Panc1 (cell line): ENCODE results near the gene MACROD2. TPM values are rescaled to one million over a fixed set of nuclear protein-coding genes. Genes with fewer than 3 reads are reported as not detected.

ENCODE experiments used
- ATAC-seq: fragments of 200-7000 bp; cut with Tn5 transposase; 2 replicates; pipeline ENCODE4 v1.9.1; 2020; ENCODE audit warnings: mild to moderate bottlenecking, moderate library complexity
- BruUV-seq: library from RNA; stranded (reverse); fragments of 400-500 nt; replicated peaks from 2 replicates; lab custom pipeline; 2021; lab: Mats Ljungman, UMichigan
- CTCF ChIA-PET: fragments of 300-600 bp; sonication (Branson Sonifier 250); formaldehyde crosslinking; loops from one replicate; lab custom pipeline; 2022; ENCODE audit warnings: antibody characterized with exemption; lab: Charles Lee
- POLR2A ChIA-PET: fragments of 300-600 bp; sonication (Branson Sonifier 250); formaldehyde crosslinking; loops from one replicate; lab custom pipeline; 2022; ENCODE audit warnings: antibody characterized with exemption; lab: Charles Lee
- DNase-seq: peaks from one replicate; pipeline ENCODE4 v3.0.0-alpha.2; 2010; ENCODE audit warnings: low read depth, low spot score
- H3K27ac ChIP-seq: 2 replicates; pipeline ENCODE4 v1.5.1; 2011; ENCODE audit warnings: mild to moderate bottlenecking, low read length, inconsistent platforms
- H3K27me3 ChIP-seq: fragments of 200-500 bp; sonication (Bioruptor generic); 2 replicates; pipeline ENCODE4 v1.6.0; 2014; ENCODE audit warnings: low read length, inconsistent platforms; ENCODE audit not compliant: control insufficient read depth, insufficient read depth
- H3K36me3 ChIP-seq: fragments of 200-500 bp; sonication (Bioruptor generic); 2 replicates; pipeline ENCODE4 v1.5.1; 2014; ENCODE audit warnings: inconsistent platforms, mild to moderate bottlenecking, low read length, moderate library complexity; ENCODE audit not compliant: control insufficient read depth, insufficient read depth
- H3K4me1 ChIP-seq: 2 replicates; pipeline ENCODE4 v1.5.1; 2011; ENCODE audit warnings: inconsistent platforms, mild to moderate bottlenecking, low read length, moderate library complexity; ENCODE audit not compliant: control insufficient read depth, insufficient read depth
- H3K4me3 ChIP-seq, 2 experiments: 2 replicates each; pipeline ENCODE4 v1.5.1; 2011 to 2012; ENCODE audit warnings: low read depth in 2 of 2, low read length in 2 of 2, mild to moderate bottlenecking in 2 of 2, inconsistent platforms in 1 of 2, moderate library complexity in 1 of 2
- H3K9me3 ChIP-seq: fragments of 200-500 bp; sonication (Bioruptor generic); 2 replicates; pipeline ENCODE4 v1.5.1; 2014; ENCODE audit warnings: low read depth, mild to moderate bottlenecking, inconsistent platforms, low read length, moderate library complexity; ENCODE audit not compliant: control insufficient read depth, insufficient read depth
- CTCF ChIP-seq: fragments of 450-650 bp; IDR thresholded peaks from 2 replicates; pipeline ENCODE4 v1.5.1; 2017; ENCODE audit warnings: mild to moderate bottlenecking
- POLR2AphosphoS5 ChIP-seq: IDR thresholded peaks from 2 replicates; pipeline ENCODE4 v1.6.1; 2012; ENCODE audit warnings: mild to moderate bottlenecking, low read depth, low read length, moderate library complexity
- REST ChIP-seq, 2 experiments: IDR thresholded peaks; 2 replicates each; pipeline ENCODE4 v1.6.1; 2011 to 2012; ENCODE audit warnings: low read depth in 2 of 2, control low read depth in 1 of 2, low read length in 1 of 2, mild to moderate bottlenecking in 1 of 2, moderate library complexity in 1 of 2; ENCODE audit not compliant: insufficient read depth in 1 of 2
- SIN3A ChIP-seq: IDR thresholded peaks from 2 replicates; pipeline ENCODE4 v1.6.1; 2012; ENCODE audit warnings: low read depth, mild to moderate bottlenecking, low read length, moderate library complexity, borderline replicate concordance; ENCODE audit not compliant: insufficient read depth
- TCF7L2 ChIP-seq: IDR thresholded peaks from 2 replicates; pipeline ENCODE4 v1.6.1; 2011; ENCODE audit warnings: mild to moderate bottlenecking, low read depth, low read length, inconsistent platforms
- in situ Hi-C: cut with HindIII; loops from 2 replicates; pipeline ENCODE4 v1.10.0; 2016; ENCODE audit warnings: low sequenced_read_pairs, low pct_unique_long_range_greater_than_20kb
- intact Hi-C: fragments of 100-400 bp; cut with micrococcal nuclease; formaldehyde crosslinking; loops from one replicate; pipeline ENCODE4 v1.10.0; 2022; ENCODE audit not compliant: unreplicated experiment
- total RNA-seq: library from RNA; stranded (reverse); gene quantifications from one replicate; pipeline ENCODE4 v1.2.1, GENCODE V29; 2021; ENCODE audit not compliant: unreplicated experiment

Gene MACROD2
- total RNA-seq, 1 experiment from 2014 or later, result 1.2 TPM

GRCh38 chr20:16025084-16025483 is 2029.8 kb downstream of the MACROD2 start:
- CTCF ChIA-PET, result no interaction called here
- POLR2A ChIA-PET, result no interaction called here

GRCh38 chr20:16027686-16028085 is 2032.4 kb downstream of the MACROD2 start:
- ChIA-PET CTCF (no interaction called here), POLR2A (no interaction called here)
- no peaks in the 10 kb centered on the region for H3K27me3 ChIP-seq
- intact Hi-C loops, result no loop called here
- no peaks in the 10 kb centered on the region for H3K4me1 ChIP-seq
- DNase-seq (no peak), ATAC-seq (no peak)
- no peaks in the 10 kb centered on the region for H3K9me3 ChIP-seq
- in situ Hi-C loops, result no loop called here
- no TSS peak for BruUV-seq
- H3K27ac ChIP-seq, result no peak overlapping the region
- TF ChIP-seq SIN3A (no peak), POLR2AphosphoS5 (no peak), REST (IDR thresholded peaks at IDR 0.05; ENCODE audit: insufficient read depth in 1 of 2, low read depth in 2 of 2, low read length in 1 of 2) (no peak), CTCF (no peak), TCF7L2 (no peak)
- H3K4me3 ChIP-seq, result no peak overlapping the region
- no peaks in the 10 kb centered on the region for H3K36me3 ChIP-seq

More at GRCh38 chr20:16025084-16025483, 2029.8 kb downstream of the MACROD2 start:
- H3K36me3 ChIP-seq, result no peaks in the 10 kb centered on the region
- DNase-seq, result no peak
- H3K4me3 ChIP-seq, result no peak overlapping the region
- intact Hi-C loops (no loop called here), in situ Hi-C loops (no loop called here)
- ATAC-seq, result no peak
- no peaks in the 10 kb centered on the region for H3K27me3 ChIP-seq
- BruUV-seq, result no TSS peak
- no peaks in the 10 kb centered on the region for H3K9me3 ChIP-seq
- no peaks in the 10 kb centered on the region for H3K4me1 ChIP-seq
- no peak for TF ChIP-seq CTCF
- no peak for TF ChIP-seq REST (IDR thresholded peaks at IDR 0.05; ENCODE audit: insufficient read depth in 1 of 2, low read depth in 2 of 2, low read length in 1 of 2)
- no peak for TF ChIP-seq SIN3A
- TF ChIP-seq POLR2AphosphoS5, result no peak
- no peak overlapping the region for H3K27ac ChIP-seq
